CD1c-positive myeloid dendritic cell (primary cell): ENCODE results near the gene RLN1.
"Not testable (repeated sequence)": the region's sequence is repeated elsewhere in the genome, so short reads cannot be mapped to it uniquely, and the experiment has no call there.

Experiments used
- DNase-seq: peaks from one replicate; pipeline ENCODE4 v3.0.0-alpha.2; 2016; ENCODE audit errors: extremely low spot score

Gene RLN1

GRCh38 chr9:5321601-5322000 lies 18.1 kb downstream of the RLN1 start:
- not testable (repeated sequence) for DNase-seq

GRCh38 chr9:5321058-5321457 lies 18.6 kb downstream of the RLN1 start:
- DNase-seq, result no peak

GRCh38 chr9:5316406-5316805 lies 23.3 kb downstream of the RLN1 start:
- DNase-seq, result not testable (repeated sequence)

- DNase-seq, result no peak
Observed at GRCh38 chr9:5315187-5315923, 24.3 kb downstream of the RLN1 start.

- DNase-seq, result no peak
Observed at GRCh38 chr9:5310851-5311250, 28.8 kb downstream of the RLN1 start.

- DNase-seq, result no peak
Observed at GRCh38 chr9:5305741-5306140, 33.9 kb downstream of the RLN1 start.

GRCh38 chr9:5303840-5304795 lies 35.6 kb downstream of the RLN1 start, which contains the start of gene RLN2:
RLN2 (minus strand) TSS chr9:5304716; CDS start chr9:5304580, 136 bp downstream.
- DNase-seq, result not testable (repeated sequence)

GRCh38 chr9:5301544-5301943 lies 38.1 kb downstream of the RLN1 start:
- no peak for DNase-seq

GRCh38 chr9:5292141-5292540 lies 47.5 kb downstream of the RLN1 start:
- no peak for DNase-seq

- no peak for DNase-seq
Observed at GRCh38 chr9:5288591-5288990, 51.1 kb downstream of the RLN1 start.

GRCh38 chr9:5286262-5286661 lies 53.4 kb downstream of the RLN1 start:
- DNase-seq, result no peak
